HTERT RPE-1 (cell line): ENCODE measurements around the gene CALHM5.

Experiments used
- in situ Hi-C: fragments of 300-500 bp; cut with MboI; formaldehyde crosslinking; loops from 4 replicates; pipeline ENCODE4 v1.14.3; 2020; ENCODE audit warnings: low sequenced_read_pairs

Gene CALHM5

DNA sequence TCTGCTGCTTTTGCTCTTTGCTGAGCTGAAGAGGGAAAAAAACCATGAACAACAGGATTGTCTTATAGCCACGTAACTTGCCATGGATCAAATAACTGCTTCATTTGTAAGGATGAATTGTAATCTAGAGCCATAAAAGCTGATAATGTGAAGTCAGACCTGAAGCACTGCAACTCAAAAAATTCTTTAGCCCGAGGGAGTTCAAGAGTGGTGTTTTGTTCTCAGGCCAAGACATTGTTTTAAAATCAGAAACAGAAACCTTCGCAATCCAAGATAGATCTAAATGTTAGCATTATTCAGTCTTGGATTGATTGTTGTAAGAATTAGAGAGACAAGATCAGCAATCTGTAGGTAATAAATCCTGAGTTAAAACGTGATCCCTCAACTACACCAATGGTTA lies 34.2 kb downstream of the CALHM5 start, which contains the start of gene TRAPPC3L:
Gene TRAPPC3L, minus strand, starts transcription at position 34 of the 400 bp plus-strand sequence. CDS start 170 bp downstream, outside the sequence.
- in situ Hi-C loops = no loop called here

- in situ Hi-C loops = no loop called here
Observed at GRCh38 chr6:116547358-116547757, 35.9 kb downstream of the CALHM5 start.

DNA sequence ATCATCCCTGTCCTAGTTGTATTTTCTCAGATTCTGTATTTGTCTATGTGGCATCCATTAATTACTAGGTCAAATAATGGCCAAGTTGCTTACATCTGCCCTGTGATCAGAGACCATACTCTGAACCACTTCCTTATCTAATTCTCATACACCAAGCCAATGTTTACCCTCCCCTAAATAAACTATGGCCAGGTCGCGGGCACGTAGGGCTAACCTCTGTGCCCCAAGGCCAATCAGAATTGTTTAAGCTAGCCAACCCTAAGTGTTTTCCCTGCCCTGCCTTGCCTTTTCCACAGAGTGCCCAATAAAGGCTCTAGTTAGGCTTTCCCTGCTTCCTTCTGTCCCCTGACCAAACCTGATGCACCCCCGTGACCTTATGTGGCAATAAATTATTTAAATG lies 39.4 kb downstream of the CALHM5 start:
- in situ Hi-C loops = no loop called here

DNA sequence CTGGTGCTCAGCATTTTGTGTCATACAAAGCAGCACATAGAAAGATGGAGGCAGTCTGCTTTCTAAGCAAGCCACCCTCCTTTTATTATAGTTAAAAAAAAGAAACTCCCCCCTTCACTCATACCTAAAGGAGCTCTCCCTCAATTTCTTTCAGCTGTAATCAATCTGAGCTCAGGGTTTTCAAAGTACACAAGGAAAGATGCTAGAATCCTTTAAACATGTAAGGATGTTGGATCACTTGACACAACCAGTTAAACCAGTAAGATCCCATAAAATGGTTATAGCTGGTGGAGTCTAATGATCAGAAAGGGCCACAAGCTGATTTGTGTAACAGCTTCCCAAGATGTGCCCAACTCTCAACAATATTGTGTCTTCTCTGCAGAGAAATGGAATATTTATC lies 42.0 kb downstream of the CALHM5 start, which contains the start of gene CALHM4:
Gene CALHM4, plus strand, starts transcription at position 301 of the 400 bp plus-strand sequence. Its CDS starts 43 bp downstream, at position 344.
- in situ Hi-C loops = no loop called here

GRCh38 chr6:116556065-116556464 lies 44.6 kb downstream of the CALHM5 start:
- in situ Hi-C loops = no loop called here

DNA sequence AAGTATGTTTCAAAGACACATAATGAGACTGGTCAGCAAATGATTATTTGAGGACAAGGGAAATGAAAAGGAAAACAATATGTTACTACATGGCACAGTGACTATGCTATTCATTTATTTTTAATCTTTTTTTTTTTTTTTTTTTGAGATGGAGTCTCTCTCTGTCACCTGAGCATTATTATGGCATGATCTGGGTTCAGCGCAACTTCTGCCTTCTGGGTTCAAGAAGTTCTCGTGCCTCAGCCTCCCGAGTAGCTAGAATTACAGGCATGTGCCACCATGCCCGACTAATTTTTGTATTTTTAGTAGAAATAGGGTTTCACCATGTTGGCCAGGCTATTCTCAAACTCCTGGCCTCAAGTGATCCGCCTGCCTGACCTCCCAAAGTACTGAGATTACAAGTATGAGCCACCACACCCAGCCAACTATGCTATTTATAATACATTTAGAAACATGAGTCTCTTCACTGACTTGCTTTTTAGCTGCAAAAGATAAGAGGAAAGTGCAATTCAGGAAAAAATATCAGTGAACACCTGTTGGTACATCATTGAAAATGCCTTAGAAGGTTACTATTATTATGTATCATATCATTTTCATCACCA lies 45.5 kb downstream of the CALHM5 start:
- in situ Hi-C loops = no loop called here

DNA sequence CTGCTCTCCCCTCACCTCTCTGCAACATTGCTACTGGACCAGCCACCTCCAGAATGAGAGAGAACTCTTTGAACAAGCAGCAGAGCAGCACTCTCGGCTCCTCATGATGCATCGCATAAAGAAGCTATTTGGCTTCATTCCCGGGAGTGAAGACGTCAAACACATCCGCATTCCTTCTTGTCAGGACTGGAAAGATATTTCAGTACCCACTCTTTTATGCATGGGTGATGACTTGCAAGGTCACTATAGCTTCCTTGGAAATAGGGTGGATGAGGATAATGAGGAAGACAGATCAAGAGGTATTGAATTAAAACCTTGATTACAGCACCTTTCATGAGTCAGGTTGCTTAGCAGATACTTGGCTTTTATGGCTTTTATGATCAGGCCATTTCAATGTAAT lies 46.5 kb downstream of the CALHM5 start:
- in situ Hi-C loops = no loop called here

DNA sequence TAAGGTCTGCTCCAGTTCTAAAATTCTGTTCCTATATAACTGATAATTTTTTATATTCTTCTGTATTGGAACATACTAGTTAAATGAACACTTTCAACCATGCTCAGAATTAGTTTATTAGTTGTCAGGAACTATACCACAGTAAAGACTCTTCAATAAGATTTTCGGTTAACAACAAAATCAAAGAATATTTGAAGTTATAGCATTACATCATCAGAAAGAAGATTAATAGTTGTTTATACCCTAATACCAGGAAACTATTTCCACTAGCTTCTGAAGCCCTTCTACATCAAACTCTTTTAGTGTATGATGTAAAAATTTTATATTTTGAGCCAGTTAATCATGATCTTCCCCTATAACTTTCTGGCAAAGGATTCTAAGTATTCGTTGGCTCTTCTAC lies 48.7 kb downstream of the CALHM5 start:
- in situ Hi-C loops = no loop called here

DNA sequence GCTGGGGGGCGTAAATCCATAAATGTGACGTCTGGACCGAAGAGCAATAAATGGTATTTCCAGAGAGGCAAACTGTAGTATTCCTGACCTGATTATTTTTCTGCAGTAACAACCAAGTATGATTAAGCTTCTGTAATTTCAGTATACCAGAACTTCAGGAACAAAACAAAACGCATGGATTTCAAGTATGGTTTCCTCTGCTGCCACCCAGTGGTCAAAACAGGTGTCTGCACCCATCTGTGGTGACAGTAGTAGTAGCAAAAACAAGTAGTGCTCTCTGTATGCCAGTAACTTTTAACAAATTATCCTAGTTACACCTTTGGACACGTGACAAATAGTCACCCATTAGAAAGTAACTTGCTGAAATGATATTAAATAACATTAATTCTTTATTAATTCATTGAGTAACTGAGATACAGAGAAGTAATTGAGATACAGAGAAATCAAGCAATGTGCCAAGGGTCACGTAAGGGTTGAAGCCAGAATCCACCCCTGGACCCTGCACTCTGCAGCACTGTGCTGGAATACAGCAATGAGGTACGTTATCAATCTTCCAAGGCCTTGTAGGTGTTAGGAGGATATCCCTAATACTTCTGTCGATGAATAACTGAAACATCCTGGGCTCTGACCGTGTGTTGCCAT lies 50.1 kb downstream of the CALHM5 start:
- in situ Hi-C loops = no loop called here

- in situ Hi-C loops = no loop called here
Observed at GRCh38 chr6:116562019-116562403, 50.6 kb downstream of the CALHM5 start.

GRCh38 chr6:116562614-116563013 lies 51.2 kb downstream of the CALHM5 start:
- in situ Hi-C loops = no loop called here

- in situ Hi-C loops = no loop called here
Observed at GRCh38 chr6:116563830-116564229, 52.4 kb downstream of the CALHM5 start.

DNA sequence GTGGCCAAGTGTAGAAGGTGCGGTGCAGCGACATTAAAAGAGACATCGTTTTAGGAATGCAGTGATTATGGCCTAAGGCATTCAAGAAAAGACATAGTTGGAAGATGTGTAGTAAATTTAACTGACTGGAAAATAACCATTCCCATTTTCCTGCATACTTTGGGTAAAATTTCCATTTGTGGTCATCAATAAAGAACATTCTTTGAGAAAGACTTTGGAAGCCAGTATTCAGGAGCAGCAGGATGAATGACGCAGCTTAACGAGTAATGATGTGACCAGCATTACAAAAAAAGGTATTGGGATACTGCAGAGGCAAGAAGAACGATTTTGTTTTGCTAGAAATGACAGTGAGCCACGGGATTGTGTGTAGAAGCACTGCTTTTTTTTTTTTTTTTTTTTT lies 52.9 kb downstream of the CALHM5 start:
- in situ Hi-C loops = no loop called here

GRCh38 chr6:116564921-116565872 lies 53.8 kb downstream of the CALHM5 start:
- in situ Hi-C loops = no loop called here

GRCh38 chr6:116568111-116568510 lies 56.7 kb downstream of the CALHM5 start:
- in situ Hi-C loops = no loop called here

DNA sequence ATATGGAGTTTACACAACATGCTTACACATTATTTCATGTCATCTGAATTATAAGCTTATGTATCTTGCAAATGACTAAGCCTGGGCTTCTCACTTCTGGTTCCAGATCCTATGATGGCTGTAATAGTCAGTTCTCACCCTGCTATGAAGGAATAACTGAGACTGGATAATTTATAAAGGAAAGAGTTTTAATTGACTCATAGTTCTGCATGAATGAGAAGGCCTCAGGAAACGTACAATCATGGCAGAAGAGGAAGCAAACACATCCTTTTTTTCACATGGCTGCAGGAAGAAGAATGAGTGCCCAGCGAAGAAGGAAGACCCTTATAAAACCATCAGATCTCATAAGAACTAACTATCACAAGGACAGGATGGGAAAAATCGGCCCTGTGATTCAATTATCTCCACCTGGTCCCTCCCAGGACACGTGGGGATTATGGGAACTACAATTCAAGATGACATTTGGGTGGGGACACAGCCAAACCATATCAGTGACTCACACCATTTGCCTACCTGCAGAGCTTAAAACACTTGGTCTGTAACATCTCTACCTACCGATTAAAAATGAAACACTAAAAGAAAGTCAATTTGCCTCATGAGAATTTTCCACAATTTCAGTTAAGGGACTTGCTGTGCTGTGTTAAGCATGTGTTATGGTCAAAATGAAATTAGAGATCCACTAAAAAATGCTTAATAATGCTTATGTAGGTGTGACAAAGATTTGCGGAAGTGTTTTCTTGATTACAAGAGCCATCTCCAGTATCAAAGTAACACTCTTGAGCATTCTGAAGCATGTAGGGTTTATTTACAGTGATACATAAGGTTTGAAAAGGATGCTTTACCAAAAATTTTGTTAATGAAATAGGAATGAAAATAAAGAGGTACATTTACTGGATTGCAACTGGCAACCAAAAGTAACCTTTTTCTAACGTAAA lies 57.6 kb downstream of the CALHM5 start:
- in situ Hi-C loops = no loop called here

DNA sequence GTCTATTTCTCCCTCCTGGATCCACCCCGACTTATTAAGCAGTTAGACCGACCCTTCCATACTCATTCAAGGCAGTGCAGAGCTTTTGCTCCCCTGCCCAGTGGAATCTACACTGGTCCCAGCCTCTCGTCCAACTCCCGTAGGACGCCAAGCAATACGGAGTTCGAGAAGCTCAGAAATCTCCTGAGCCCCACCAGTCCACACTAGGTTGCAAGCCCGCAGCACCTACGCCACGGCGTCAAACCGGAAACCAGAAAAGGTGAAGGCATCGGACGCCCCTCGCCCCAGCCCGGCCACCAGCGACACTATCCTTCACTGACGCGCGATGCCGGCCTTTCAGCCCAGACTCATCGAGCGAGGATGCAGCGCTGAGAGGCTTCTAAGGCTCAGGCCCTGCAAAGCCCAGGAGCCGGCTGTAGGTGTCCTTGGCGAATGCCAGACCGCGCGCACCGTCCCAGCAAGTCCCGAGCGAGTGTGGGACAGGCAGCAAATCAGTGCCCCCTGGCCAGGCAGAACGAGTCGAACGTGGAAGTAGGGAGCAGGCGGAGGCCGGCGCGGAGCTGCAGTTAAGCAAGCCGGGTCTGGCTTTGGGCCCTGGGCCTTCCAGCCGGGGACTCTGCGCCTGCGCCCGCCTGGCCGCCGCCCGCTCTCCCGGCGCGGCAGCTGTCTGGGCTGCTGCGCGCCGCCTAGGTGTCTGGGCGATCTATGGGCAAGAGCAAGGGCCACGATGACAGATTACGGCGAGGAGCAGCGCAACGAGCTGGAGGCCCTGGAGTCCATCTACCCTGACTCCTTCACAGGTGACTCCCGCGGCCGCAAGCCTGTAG lies 59.6 kb downstream of the CALHM5 start, which contains the start of gene RWDD1:
Gene RWDD1, plus strand, starts transcription at position 649 of the 827 bp plus-strand sequence. Its CDS starts 79 bp downstream, at position 728.
- in situ Hi-C loops = no loop called here

DNA sequence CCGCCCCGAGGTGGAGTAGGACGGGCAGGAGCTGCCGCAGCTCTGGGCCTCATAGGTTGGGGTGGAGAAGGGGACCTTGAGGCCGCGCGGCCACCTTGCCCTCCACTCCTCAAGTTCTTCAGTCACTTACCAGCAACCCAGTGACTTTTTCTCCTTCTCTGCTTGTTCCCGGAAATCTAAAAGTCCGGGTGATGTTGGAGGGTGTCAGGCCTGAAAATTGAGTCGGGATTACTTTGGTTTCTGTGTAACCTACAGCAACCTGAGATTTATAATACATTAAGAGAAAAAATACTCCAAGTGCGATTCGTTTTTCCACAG lies 60.2 kb downstream of the CALHM5 start:
- in situ Hi-C loops = no loop called here

- in situ Hi-C loops = no loop called here
Observed at GRCh38 chr6:116572162-116572561, 60.7 kb downstream of the CALHM5 start.
